Skeletal muscle cell (primary cell): ENCODE data around the gene CNTFR.

Experiments
- DNase-seq: peaks from one replicate; pipeline ENCODE4 v3.0.0-alpha.2; 2010; ENCODE audit warnings: low read depth
- H3K4me3 ChIP-seq: 2 replicates; pipeline ENCODE4 v1.5.1; 2011; ENCODE audit warnings: low read depth, mild to moderate bottlenecking, control low read depth, low read length, moderate library complexity

The CNTFR gene

GRCh38 chr9:34623374-34624235 is 34.1 kb upstream of the CNTFR start:
- no peak for DNase-seq
- no peak overlapping the region for H3K4me3 ChIP-seq

- peak within 1 kb of the TSS; percentile 85 for H3K4me3 ChIP-seq
- peak; percentile 78 for DNase-seq
These were observed 30.8 kb upstream of the CNTFR start, which contains the start of gene DCTN3 for GRCh38 chr9:34620061-34620994. Gene DCTN3, minus strand, starts transcription at chr9:34620495. Its CDS starts 31 bp downstream, at chr9:34620464.

- no peak for DNase-seq
These were observed 25.6 kb upstream of the CNTFR start for GRCh38 chr9:34615132-34615531.

GRCh38 chr9:34612788-34613390 is 23.4 kb upstream of the CNTFR start:
- no peak for DNase-seq
- H3K4me3 ChIP-seq = peak overlapping the region; percentile 71

More at GRCh38 chr9:34615132-34615531, 25.6 kb upstream of the CNTFR start:
- no peak overlapping the region for H3K4me3 ChIP-seq

GRCh38 chr9:34611811-34612787 is 22.6 kb upstream of the CNTFR start, which contains the start of gene RPP25L:
Gene RPP25L, minus strand, starts transcription at chr9:34612097. Its CDS starts 801 bp downstream, at chr9:34611296.
- peak; percentile 32 for DNase-seq
- H3K4me3 ChIP-seq = peak within 1 kb of the TSS; percentile 71

- peak overlapping the region; percentile 71 for H3K4me3 ChIP-seq
- DNase-seq = no peak
These were observed 21.8 kb upstream of the CNTFR start for GRCh38 chr9:34611251-34611810.

- no peak for DNase-seq
- H3K4me3 ChIP-seq = peak overlapping the region; percentile 71
These were observed 21.1 kb upstream of the CNTFR start for GRCh38 chr9:34610434-34611206.

- no peak overlapping the region for H3K4me3 ChIP-seq
- DNase-seq = no peak
These were observed 17.8 kb upstream of the CNTFR start for GRCh38 chr9:34607331-34607730.

- no peak overlapping the region for H3K4me3 ChIP-seq
- no peak for DNase-seq
These were observed 17.4 kb upstream of the CNTFR start for GRCh38 chr9:34606905-34607304.

- H3K4me3 ChIP-seq = no peak overlapping the region
- no peak for DNase-seq
These were observed 16.7 kb upstream of the CNTFR start for GRCh38 chr9:34606190-34606589.

- DNase-seq = no peak
- H3K4me3 ChIP-seq = no peak overlapping the region
These were observed 14.2 kb upstream of the CNTFR start for GRCh38 chr9:34603610-34604231.

- no peak overlapping the region for H3K4me3 ChIP-seq
- no peak for DNase-seq
These were observed 12.5 kb upstream of the CNTFR start for GRCh38 chr9:34601937-34602573.

GRCh38 chr9:34600908-34601307 is 11.4 kb upstream of the CNTFR start:
- H3K4me3 ChIP-seq = no peak overlapping the region
- DNase-seq = no peak

GRCh38 chr9:34599546-34599945 is 10.0 kb upstream of the CNTFR start:
- DNase-seq = no peak

GRCh38 chr9:34594177-34594576 is 4.7 kb upstream of the CNTFR start:
- no peak overlapping the region for H3K4me3 ChIP-seq
- DNase-seq = no peak

More at GRCh38 chr9:34599546-34599945, 10.0 kb upstream of the CNTFR start:
- H3K4me3 ChIP-seq = no peak overlapping the region

- no peak overlapping the region for H3K4me3 ChIP-seq
- no peak for DNase-seq
These were observed 3.5 kb upstream of the CNTFR start for GRCh38 chr9:34592895-34593601.
